Liver (tissue), 9 donors: ENCODE measurements around the gene SERPINH1. TPM values are rescaled to one million over a fixed set of nuclear protein-coding genes. Genes with fewer than 3 reads are reported as not detected.

Experiments used
- DNase-seq: peaks from one replicate; pipeline ENCODE4 v3.0.0-alpha.2; 2017; ENCODE audit warnings: low spot score
- H3K27ac ChIP-seq, 2 donors: one replicate each; pipeline ENCODE4 v1.7.0; 2013; ENCODE audit warnings: inconsistent platforms in 2 of 2, low read length in 2 of 2, control low read depth in 1 of 2, low read depth in 1 of 2, mild to moderate bottlenecking in 1 of 2
- H3K27me3 ChIP-seq, 4 donors: one replicate each; pipeline versions ENCODE4 v1.6.1 to v1.7.0; 2013; ENCODE audit warnings: low read length in 3 of 4, inconsistent platforms in 1 of 4, mild to moderate bottlenecking in 1 of 4, moderate library complexity in 1 of 4; ENCODE audit not compliant: control insufficient read depth in 4 of 4, insufficient read depth in 4 of 4
- H3K36me3 ChIP-seq, 4 donors: one replicate each; pipeline versions ENCODE4 v1.6.1 to v1.7.0; 2013; ENCODE audit warnings: low read length in 3 of 4, mild to moderate bottlenecking in 3 of 4, low read depth in 1 of 4, moderate library complexity in 1 of 4; ENCODE audit not compliant: control insufficient read depth in 4 of 4, insufficient read depth in 3 of 4
- H3K4me1 ChIP-seq, 4 donors: one replicate each; pipeline versions ENCODE4 v1.6.1 to v1.7.0; 2013; ENCODE audit warnings: low read length in 3 of 4, mild to moderate bottlenecking in 3 of 4, moderate library complexity in 1 of 4; ENCODE audit not compliant: control insufficient read depth in 4 of 4, insufficient read depth in 4 of 4
- H3K4me3 ChIP-seq, 3 donors: one replicate each; pipeline versions ENCODE4 v1.6.1 to v1.7.0; 2013; ENCODE audit warnings: low read length in 3 of 3, control low read depth in 1 of 3, low read depth in 1 of 3, mild to moderate bottlenecking in 1 of 3
- H3K9ac ChIP-seq, 2 donors: one replicate each; pipeline ENCODE4 v1.7.0; 2013; ENCODE audit warnings: low read length in 2 of 2, mild to moderate bottlenecking in 2 of 2, moderate library complexity in 2 of 2, control low read depth in 1 of 2, low read depth in 1 of 2
- H3K9me3 ChIP-seq, 4 donors: one replicate each; pipeline versions ENCODE4 v1.6.1 to v1.7.0; 2013; ENCODE audit warnings: low read length in 3 of 4; ENCODE audit not compliant: control insufficient read depth in 4 of 4
- EGR1 ChIP-seq, 2 donors: IDR thresholded peaks; 2 replicates each; pipeline ENCODE4 v1.6.1; 2016 to 2018; ENCODE audit warnings: antibody characterized with exemption in 2 of 2, low read depth in 2 of 2
- FOXA1 ChIP-seq: IDR thresholded peaks from 2 replicates; pipeline ENCODE4 v1.6.1; 2016; ENCODE audit warnings: antibody characterized with exemption
- FOXA2 ChIP-seq: IDR thresholded peaks from 2 replicates; pipeline ENCODE4 v1.6.1; 2016; ENCODE audit warnings: antibody characterized with exemption
- GABPA ChIP-seq, 2 donors: IDR thresholded peaks in 1 of 2; conservative IDR thresholded peaks in 1 of 2; 2 replicates each; pipeline ENCODE4 v1.6.1; 2016; ENCODE audit warnings: antibody characterized with exemption in 2 of 2, mild to moderate bottlenecking in 1 of 2, moderate library complexity in 1 of 2
- HNF4A ChIP-seq, 2 donors: conservative IDR thresholded peaks; 2 replicates each; pipeline ENCODE4 v1.6.1; 2016; ENCODE audit warnings: antibody characterized with exemption in 2 of 2, mild to moderate bottlenecking in 2 of 2
- HNF4G ChIP-seq: IDR thresholded peaks from 2 replicates; pipeline ENCODE4 v1.6.1; 2016; ENCODE audit warnings: antibody characterized with exemption
- JUND ChIP-seq, 2 donors: IDR thresholded peaks; 2 replicates each; pipeline ENCODE4 v1.6.1; 2016; ENCODE audit warnings: antibody characterized with exemption in 2 of 2
- NR2F2 ChIP-seq: IDR thresholded peaks from 2 replicates; pipeline ENCODE4 v1.6.1; 2016; ENCODE audit warnings: antibody characterized with exemption
- RXRA ChIP-seq, 2 donors: IDR thresholded peaks; 2 replicates each; pipeline ENCODE4 v1.6.1; 2017 to 2018; ENCODE audit warnings: antibody characterized with exemption in 2 of 2, mild to moderate bottlenecking in 1 of 2
- SP1 ChIP-seq: IDR thresholded peaks from 2 replicates; pipeline ENCODE4 v1.6.1; 2018; ENCODE audit warnings: antibody characterized with exemption, mild to moderate bottlenecking
- TAF1 ChIP-seq: conservative IDR thresholded peaks from 2 replicates; pipeline ENCODE4 v1.6.1; 2016; ENCODE audit warnings: antibody characterized with exemption, mild to moderate bottlenecking
- YY1 ChIP-seq: IDR thresholded peaks from 2 replicates; pipeline ENCODE4 v1.6.1; 2016; ENCODE audit warnings: antibody characterized with exemption, mild to moderate bottlenecking
- WGBS: extraction: QIAGEN DNeasy Blood & Tissue Kit; methylation state at CpG from one replicate; pipeline ENCODE4 v1.1.7; 2013; 5-methylcytosine and 5-hydroxymethylcytosine counted together
- polyA plus RNA-seq, 2 donors: library from polyadenylated mRNA; stranded (reverse) in 1 of 2; unstranded in 1 of 2; fragments of 200-250 nt in 1 of 2; fragments of >200 nt in 1 of 2; fragmentation: Nextera tagmentation in 1 of 2; extraction: Ambion mirVana in 1 of 2; gene quantifications; one replicate each; pipeline versions ENCODE4 v1.2.1 to v1.2.3, GENCODE V29; 2013 to 2015
- total RNA-seq, 2 donors: library from RNA; depleted of rRNA; stranded (reverse); fragments of >200 nt; gene quantifications; one replicate each; pipeline ENCODE4 v1.2.3, GENCODE V29; 2014
- TF ChIP-seq, protein P1 (sequence below): IDR thresholded peaks from 2 replicates; pipeline ENCODE4 v1.6.1; 2016; ENCODE audit warnings: antibody characterized with exemption
- TF ChIP-seq, protein P2 (sequence below): IDR thresholded peaks from 2 replicates; pipeline ENCODE4 v1.6.1; 2016; ENCODE audit warnings: antibody characterized with exemption, mild to moderate bottlenecking
- TF ChIP-seq, protein P3 (sequence below): fragments of 150-350 bp; IDR thresholded peaks from 2 replicates; pipeline ENCODE4 v1.5.1; 2017; ENCODE audit warnings: improper control_type of control experiment, low read depth, low read length; ENCODE audit not compliant: missing input control
- TF ChIP-seq, protein P4 (sequence below): IDR thresholded peaks from 2 replicates; pipeline ENCODE4 v1.6.1; 2016; ENCODE audit warnings: antibody characterized with exemption
- TF ChIP-seq, protein P5 (sequence below): IDR thresholded peaks from 2 replicates; pipeline ENCODE4 v1.6.1; 2016; ENCODE audit warnings: antibody characterized with exemption
- donor health status: healthy.
- donor health status: healthy.
- donor health status: healthy.
- donor health status: healthy.
- donor health status: healthy.

SERPINH1 gene
- total and polyA plus RNA-seq, 4 donors = 5.0 to 118 (median 68.7) TPM

DNA sequence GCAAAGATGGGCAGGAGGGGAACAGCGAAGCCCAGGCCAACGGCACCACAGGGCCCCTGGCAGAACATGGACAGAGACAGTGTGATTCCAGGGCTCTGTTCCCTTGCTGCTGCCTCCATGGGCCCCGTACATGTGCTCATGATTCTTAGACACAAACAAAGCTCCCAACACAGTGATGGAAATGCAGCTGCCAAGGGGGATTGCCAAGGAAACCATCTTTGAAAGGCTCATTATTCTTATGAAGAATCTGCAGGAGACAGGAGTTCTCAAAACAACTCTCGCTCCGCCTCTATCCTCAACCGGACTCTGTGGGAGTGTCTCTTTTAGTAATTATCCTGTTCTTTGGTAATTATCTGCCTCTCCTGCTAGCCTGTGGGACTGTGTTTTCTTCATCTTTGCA lies 32.2 kb downstream of the SERPINH1 start (continued):
- TF ChIP-seq, protein P1, sequence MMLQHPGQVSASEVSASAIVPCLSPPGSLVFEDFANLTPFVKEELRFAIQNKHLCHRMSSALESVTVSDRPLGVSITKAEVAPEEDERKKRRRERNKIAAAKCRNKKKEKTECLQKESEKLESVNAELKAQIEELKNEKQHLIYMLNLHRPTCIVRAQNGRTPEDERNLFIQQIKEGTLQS = no peak
- no peak for TF ChIP-seq EGR1 (IDR thresholded peaks at IDR 0.05; ENCODE audit: low read depth in 2 of 2)
- TF ChIP-seq SP1 = no peak
- no peak for TF ChIP-seq GABPA (IDR thresholded peaks at IDR 0.05 in 1 of 2, conservative IDR thresholded peaks at IDR 0.05 in 1 of 2)
- no peak for TF ChIP-seq HNF4A (conservative IDR thresholded peaks at IDR 0.05)
- no peak for TF ChIP-seq NR2F2

DNA sequence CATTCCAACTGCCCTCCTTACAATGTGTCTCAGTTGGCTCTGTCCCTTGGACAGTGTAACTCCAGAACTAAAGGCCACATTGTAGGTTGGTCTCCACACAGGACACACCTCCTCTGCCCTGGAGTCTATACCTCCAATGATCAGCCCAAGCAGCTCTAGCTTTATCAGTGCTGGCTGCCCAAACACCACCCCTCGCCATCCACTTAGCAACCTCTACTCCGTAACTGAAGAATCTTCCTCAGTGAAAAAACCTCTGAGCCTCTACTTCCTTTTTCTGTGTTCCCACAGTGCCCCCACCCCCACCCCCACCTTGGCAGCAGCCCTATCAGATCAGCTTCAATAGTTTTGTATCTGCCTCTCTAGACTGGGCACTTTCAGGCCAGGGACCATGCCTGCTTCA lies 33.4 kb downstream of the SERPINH1 start:
- TF ChIP-seq, protein P2, sequence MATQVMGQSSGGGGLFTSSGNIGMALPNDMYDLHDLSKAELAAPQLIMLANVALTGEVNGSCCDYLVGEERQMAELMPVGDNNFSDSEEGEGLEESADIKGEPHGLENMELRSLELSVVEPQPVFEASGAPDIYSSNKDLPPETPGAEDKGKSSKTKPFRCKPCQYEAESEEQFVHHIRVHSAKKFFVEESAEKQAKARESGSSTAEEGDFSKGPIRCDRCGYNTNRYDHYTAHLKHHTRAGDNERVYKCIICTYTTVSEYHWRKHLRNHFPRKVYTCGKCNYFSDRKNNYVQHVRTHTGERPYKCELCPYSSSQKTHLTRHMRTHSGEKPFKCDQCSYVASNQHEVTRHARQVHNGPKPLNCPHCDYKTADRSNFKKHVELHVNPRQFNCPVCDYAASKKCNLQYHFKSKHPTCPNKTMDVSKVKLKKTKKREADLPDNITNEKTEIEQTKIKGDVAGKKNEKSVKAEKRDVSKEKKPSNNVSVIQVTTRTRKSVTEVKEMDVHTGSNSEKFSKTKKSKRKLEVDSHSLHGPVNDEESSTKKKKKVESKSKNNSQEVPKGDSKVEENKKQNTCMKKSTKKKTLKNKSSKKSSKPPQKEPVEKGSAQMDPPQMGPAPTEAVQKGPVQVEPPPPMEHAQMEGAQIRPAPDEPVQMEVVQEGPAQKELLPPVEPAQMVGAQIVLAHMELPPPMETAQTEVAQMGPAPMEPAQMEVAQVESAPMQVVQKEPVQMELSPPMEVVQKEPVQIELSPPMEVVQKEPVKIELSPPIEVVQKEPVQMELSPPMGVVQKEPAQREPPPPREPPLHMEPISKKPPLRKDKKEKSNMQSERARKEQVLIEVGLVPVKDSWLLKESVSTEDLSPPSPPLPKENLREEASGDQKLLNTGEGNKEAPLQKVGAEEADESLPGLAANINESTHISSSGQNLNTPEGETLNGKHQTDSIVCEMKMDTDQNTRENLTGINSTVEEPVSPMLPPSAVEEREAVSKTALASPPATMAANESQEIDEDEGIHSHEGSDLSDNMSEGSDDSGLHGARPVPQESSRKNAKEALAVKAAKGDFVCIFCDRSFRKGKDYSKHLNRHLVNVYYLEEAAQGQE = no peak
- TF ChIP-seq HNF4G (no peak), FOXA2 (no peak), FOXA1 (no peak), YY1 (no peak), NR2F2 (no peak), TAF1 (no peak), GABPA (IDR thresholded peaks at IDR 0.05 in 1 of 2, conservative IDR thresholded peaks at IDR 0.05 in 1 of 2) (no peak), RXRA (IDR thresholded peaks at IDR 0.05) (no peak), EGR1 (IDR thresholded peaks at IDR 0.05; ENCODE audit: low read depth in 2 of 2) (no peak), SP1 (no peak)
- TF ChIP-seq, protein P3, sequence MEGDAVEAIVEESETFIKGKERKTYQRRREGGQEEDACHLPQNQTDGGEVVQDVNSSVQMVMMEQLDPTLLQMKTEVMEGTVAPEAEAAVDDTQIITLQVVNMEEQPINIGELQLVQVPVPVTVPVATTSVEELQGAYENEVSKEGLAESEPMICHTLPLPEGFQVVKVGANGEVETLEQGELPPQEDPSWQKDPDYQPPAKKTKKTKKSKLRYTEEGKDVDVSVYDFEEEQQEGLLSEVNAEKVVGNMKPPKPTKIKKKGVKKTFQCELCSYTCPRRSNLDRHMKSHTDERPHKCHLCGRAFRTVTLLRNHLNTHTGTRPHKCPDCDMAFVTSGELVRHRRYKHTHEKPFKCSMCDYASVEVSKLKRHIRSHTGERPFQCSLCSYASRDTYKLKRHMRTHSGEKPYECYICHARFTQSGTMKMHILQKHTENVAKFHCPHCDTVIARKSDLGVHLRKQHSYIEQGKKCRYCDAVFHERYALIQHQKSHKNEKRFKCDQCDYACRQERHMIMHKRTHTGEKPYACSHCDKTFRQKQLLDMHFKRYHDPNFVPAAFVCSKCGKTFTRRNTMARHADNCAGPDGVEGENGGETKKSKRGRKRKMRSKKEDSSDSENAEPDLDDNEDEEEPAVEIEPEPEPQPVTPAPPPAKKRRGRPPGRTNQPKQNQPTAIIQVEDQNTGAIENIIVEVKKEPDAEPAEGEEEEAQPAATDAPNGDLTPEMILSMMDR = no peak
- TF ChIP-seq, protein P4, sequence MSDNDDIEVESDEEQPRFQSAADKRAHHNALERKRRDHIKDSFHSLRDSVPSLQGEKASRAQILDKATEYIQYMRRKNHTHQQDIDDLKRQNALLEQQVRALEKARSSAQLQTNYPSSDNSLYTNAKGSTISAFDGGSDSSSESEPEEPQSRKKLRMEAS = no peak
- Histone ChIP-seq H3K4me3 (no peak overlapping the region), H3K27me3 (no peaks in the 10 kb centered on the region), H3K9ac (no peak overlapping the region), H3K36me3 (no peaks in the 10 kb centered on the region), H3K4me1 (no peaks in the 10 kb centered on the region), H3K9me3 (no peaks in the 10 kb centered on the region), H3K27ac (no peak overlapping the region)
- 90% methylated on average over 2 of the region's 2 CpGs for WGBS
- DNase-seq = no peak

DNA sequence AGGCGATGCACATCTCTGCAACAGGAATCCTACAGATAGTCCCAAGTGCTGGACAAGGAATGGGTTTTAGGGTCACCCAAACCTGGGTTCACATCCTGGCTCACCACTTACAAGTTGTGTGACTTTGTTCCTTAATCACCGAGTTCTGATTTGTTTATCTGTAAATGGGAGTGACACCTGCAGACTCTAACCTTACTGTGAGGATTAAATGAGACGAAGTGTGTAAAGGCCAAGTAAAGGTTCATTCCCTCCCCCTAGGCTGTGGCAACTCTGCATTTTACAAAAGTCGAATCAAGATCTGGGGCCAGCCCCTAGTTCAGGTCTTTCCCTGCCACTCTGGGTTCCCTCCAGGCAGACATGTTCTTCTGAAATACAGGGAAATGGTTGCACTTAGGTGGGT lies 34.9 kb downstream of the SERPINH1 start:
- no peak overlapping the region for H3K9ac ChIP-seq
- H3K4me1 ChIP-seq = no peaks in the 10 kb centered on the region
- H3K27me3 ChIP-seq = no peaks in the 10 kb centered on the region
- H3K36me3 ChIP-seq = no peaks in the 10 kb centered on the region
- no peak overlapping the region for H3K4me3 ChIP-seq
- no peak overlapping the region for H3K27ac ChIP-seq
- no peaks in the 10 kb centered on the region for H3K9me3 ChIP-seq
- WGBS = 81% methylated on average over 4 of the region's 4 CpGs
- no peak for DNase-seq
- no peak for TF ChIP-seq JUND (IDR thresholded peaks at IDR 0.05)
- TF ChIP-seq HNF4A (conservative IDR thresholded peaks at IDR 0.05) = no peak
- TF ChIP-seq FOXA2 = no peak
- TF ChIP-seq NR2F2 = no peak
- TF ChIP-seq RXRA (IDR thresholded peaks at IDR 0.05) = no peak
- TF ChIP-seq HNF4G = no peak
- TF ChIP-seq, protein P3 = no peak
- TF ChIP-seq, protein P5, sequence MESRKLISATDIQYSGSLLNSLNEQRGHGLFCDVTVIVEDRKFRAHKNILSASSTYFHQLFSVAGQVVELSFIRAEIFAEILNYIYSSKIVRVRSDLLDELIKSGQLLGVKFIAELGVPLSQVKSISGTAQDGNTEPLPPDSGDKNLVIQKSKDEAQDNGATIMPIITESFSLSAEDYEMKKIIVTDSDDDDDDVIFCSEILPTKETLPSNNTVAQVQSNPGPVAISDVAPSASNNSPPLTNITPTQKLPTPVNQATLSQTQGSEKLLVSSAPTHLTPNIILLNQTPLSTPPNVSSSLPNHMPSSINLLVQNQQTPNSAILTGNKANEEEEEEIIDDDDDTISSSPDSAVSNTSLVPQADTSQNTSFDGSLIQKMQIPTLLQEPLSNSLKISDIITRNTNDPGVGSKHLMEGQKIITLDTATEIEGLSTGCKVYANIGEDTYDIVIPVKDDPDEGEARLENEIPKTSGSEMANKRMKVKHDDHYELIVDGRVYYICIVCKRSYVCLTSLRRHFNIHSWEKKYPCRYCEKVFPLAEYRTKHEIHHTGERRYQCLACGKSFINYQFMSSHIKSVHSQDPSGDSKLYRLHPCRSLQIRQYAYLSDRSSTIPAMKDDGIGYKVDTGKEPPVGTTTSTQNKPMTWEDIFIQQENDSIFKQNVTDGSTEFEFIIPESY = no peak
